K562 (cell line): Measurements from ENCODE around the gene MLH1. TPM values are rescaled to one million over a fixed set of nuclear protein-coding genes. Genes with fewer than 3 reads are reported as not detected.

Source experiments
- ATAC-seq: fragments of 200-7000 bp; cut with Tn5 transposase; 3 replicates; pipeline ENCODE4 v1.9.1; 2020; ENCODE audit warnings: moderate library complexity
- BruUV-seq: library from RNA; stranded (reverse); fragments of 400-500 nt; replicated peaks from 2 replicates; lab custom pipeline; 2021; lab: Mats Ljungman, UMichigan
- CTCF ChIA-PET: fragments of 300-600 bp; formaldehyde crosslinking; extraction: SDS; loops from one replicate; lab custom pipeline; 2021; ENCODE audit warnings: low intra/inter-chr PET ratio; lab: Yijun Ruan, JAX
- POLR2A ChIA-PET: fragments of 300-600, 350-650 bp; sonication (Branson Sonifier 250); formaldehyde crosslinking; extraction: SDS; loops from one replicate; lab custom pipeline; 2021; ENCODE audit warnings: antibody characterized with exemption, inconsistent platforms; lab: Yijun Ruan, JAX
- DNase-seq, 4 experiments: peaks; one replicate each; pipeline versions ENCODE4 v3.0.0 to v3.0.0-alpha.2; 2011 to 2018; ENCODE audit warnings: low spot score in 3 of 4, mixed read lengths in 3 of 4; ENCODE audit errors: extremely low read depth in 1 of 4
- FAIRE-seq: peaks from 2 replicates; lab custom pipeline; 2011; peaks lifted over from hg19 to GRCh38; lab: Jason Lieb, UNC
- H2AFZ ChIP-seq: 2 replicates; pipeline ENCODE4 v1.6.0; 2011; ENCODE audit warnings: low read depth, low read length, control low read depth, inconsistent platforms
- H3K27ac ChIP-seq: fragments of 200-600 bp; 3 replicates; pipeline ENCODE4 v1.8.0; 2011; ENCODE audit warnings: low read depth, mild to moderate bottlenecking, control low read depth, inconsistent platforms, low read length, moderate library complexity, mixed read lengths; ENCODE audit errors: extremely low read depth
- H3K27me3 ChIP-seq, 2 experiments: fragments of 300-600 bp in 1 of 2; 2 replicates in 1 of 2; 3 replicates in 1 of 2; pipeline versions ENCODE4 v1.6.0 to v1.8.0; 2011; ENCODE audit warnings: inconsistent platforms in 2 of 2, low read length in 2 of 2, mild to moderate bottlenecking in 1 of 2, mixed read lengths in 1 of 2, moderate library complexity in 1 of 2; ENCODE audit not compliant: control insufficient read depth in 2 of 2, insufficient read depth in 2 of 2
- H3K36me3 ChIP-seq: fragments of 300-600 bp; 3 replicates; pipeline ENCODE4 v1.8.0; 2011; ENCODE audit warnings: mild to moderate bottlenecking, low read length, inconsistent platforms; ENCODE audit not compliant: control insufficient read depth, insufficient read depth
- H3K4me1 ChIP-seq, 2 experiments: fragments of 200-600 bp in 1 of 2; replicated peaks in 1 of 2; 2 replicates in 1 of 2; 3 replicates in 1 of 2; pipeline versions ENCODE4 v1.5.1 to v1.8.0; 2011; ENCODE audit warnings: inconsistent platforms in 2 of 2, low read length in 2 of 2, mild to moderate bottlenecking in 1 of 2, mixed read lengths in 1 of 2, moderate library complexity in 1 of 2; ENCODE audit not compliant: control insufficient read depth in 2 of 2, insufficient read depth in 2 of 2
- H3K4me2 ChIP-seq: 2 replicates; pipeline ENCODE4 v1.6.1; 2011; ENCODE audit warnings: low read length, control low read depth, inconsistent platforms, mixed read lengths; ENCODE audit not compliant: insufficient read depth
- H3K4me3 ChIP-seq: fragments of 200-600 bp; sonication (generic), shearing (Covaris generic); 2 replicates; pipeline ENCODE4 v1.5.1; 2016; ENCODE audit warnings: control low read depth, inconsistent platforms
- H3K79me2 ChIP-seq: fragments of 200-600 bp; 3 replicates; pipeline ENCODE4 v1.8.0; 2011; ENCODE audit warnings: low read length, inconsistent platforms; ENCODE audit not compliant: control insufficient read depth, insufficient read depth
- H3K9ac ChIP-seq, 2 experiments: 2 replicates each; pipeline versions ENCODE4 v1.6.0 to v1.6.1; 2011; ENCODE audit warnings: low read depth in 2 of 2, low read length in 2 of 2, control low read depth in 1 of 2, inconsistent platforms in 1 of 2, mild to moderate bottlenecking in 1 of 2, mixed read lengths in 1 of 2; ENCODE audit not compliant: insufficient read depth in 1 of 2
- H3K9me1 ChIP-seq: one replicate; pipeline ENCODE4 v1.6.0; 2011; ENCODE audit warnings: inconsistent platforms, mild to moderate bottlenecking, low read length, moderate library complexity; ENCODE audit not compliant: control insufficient read depth, insufficient read depth
- H3K9me3 ChIP-seq: replicated peaks from 2 replicates; pipeline ENCODE4 v1.5.1; 2011; ENCODE audit warnings: low read depth, low read length, inconsistent platforms; ENCODE audit not compliant: control insufficient read depth, insufficient read depth
- H4K20me1 ChIP-seq: replicated peaks from 2 replicates; pipeline ENCODE4 v1.6.1; 2011; ENCODE audit warnings: low read length, inconsistent platforms, mixed read lengths; ENCODE audit not compliant: control insufficient read depth, insufficient read depth
- DDX20 ChIP-seq: fragments of 450-650 bp; IDR thresholded peaks from 2 replicates; pipeline ENCODE4 v1.6.1; 2016; ENCODE audit warnings: missing genetic modification characterization, low read depth, mild to moderate bottlenecking, missing compliant biosample characterization, moderate library complexity
- L3MBTL2 ChIP-seq: fragments of 450-650 bp; IDR thresholded peaks from 2 replicates; pipeline ENCODE4 v1.6.1; 2016; ENCODE audit warnings: mild to moderate bottlenecking, moderate library complexity
- SNIP1 ChIP-seq: fragments of 450-650 bp; IDR thresholded peaks from 2 replicates; pipeline ENCODE4 v1.7.1; 2017; ENCODE audit warnings: low read depth, mild to moderate bottlenecking
- ZNF121 ChIP-seq: sonication (generic); formaldehyde crosslinking; conservative IDR thresholded peaks from 2 replicates; pipeline ENCODE4 v1.8.0; 2022; ENCODE audit warnings: missing genetic modification reagents
- WGBS: fragments of 100-300 bp; shearing (Covaris generic); methylation state at CpG from one replicate; pipeline ENCODE4 v1.1.6; 2016; ENCODE audit warnings: low coverage, mixed read lengths; ENCODE audit not compliant: insufficient coverage; ENCODE audit errors: missing lambda C conversion rate; 5-methylcytosine and 5-hydroxymethylcytosine counted together
- in situ Hi-C: fragments of 300-500 bp; cut with MboI; formaldehyde crosslinking; loops from 4 replicates; pipeline ENCODE4 v1.15.0; 2018; ENCODE audit warnings: inconsistent platforms, mixed read lengths
- intact Hi-C: fragments of 100-400 bp; cut with micrococcal nuclease; formaldehyde crosslinking; loops from 2 replicates; pipeline ENCODE4 v1.14.2; 2022
- polyA plus RNA-seq, 8 experiments: library from polyadenylated mRNA; depleted of rRNA in 4 of 8; stranded (reverse) in 5 of 8; unstranded in 3 of 8; fragments of >200 nt; fragmentation: Nextera tagmentation in 2 of 8; fragmentation: Illumina TruSeq in 1 of 8; extraction: Ambion mirVana in 2 of 8; extraction: Trizol in 1 of 8; gene quantifications; 2 replicates each; pipeline versions ENCODE4 v1.2.1 to v1.2.3, GENCODE V29; 2011 to 2014; ENCODE audit warnings: inconsistent platforms in 1 of 8, missing spikeins in 1 of 8
- total RNA-seq, 7 experiments: library from RNA; depleted of rRNA in 6 of 7; stranded (reverse); fragments of >200 nt in 6 of 7; fragmentation: Illumina TruSeq in 2 of 7; extraction: Trizol in 2 of 7; gene quantifications; 2 replicates each; pipeline versions ENCODE4 v1.2.1 to v1.2.3, GENCODE V29; 2011 to 2021; ENCODE audit warnings: low replicate concordance in 1 of 7
- TF ChIP-seq, protein P1 (sequence below), 2 experiments: fragments of 450-650 bp; IDR thresholded peaks; 2 replicates each; pipeline ENCODE4 v1.6.1; 2016
- TF ChIP-seq, protein P2 (sequence below), 2 experiments: IDR thresholded peaks; 2 replicates each; pipeline ENCODE4 v1.6.1; 2011; ENCODE audit warnings: borderline replicate concordance in 1 of 2, control low read depth in 1 of 2, low read depth in 1 of 2, low read length in 1 of 2, mild to moderate bottlenecking in 1 of 2, mixed read lengths in 1 of 2, moderate library complexity in 1 of 2; ENCODE audit not compliant: insufficient read depth in 1 of 2, insufficient read length in 1 of 2, poor library complexity in 1 of 2, severe bottlenecking in 1 of 2; ENCODE audit errors: extremely low read depth in 1 of 2

MLH1 gene
- total and polyA plus RNA-seq, 9 of the 15 experiments (the other 6 are each of a cell fraction or from before 2014, with no cell fraction given) = 76.4 to 155 (median 117) TPM

DNA sequence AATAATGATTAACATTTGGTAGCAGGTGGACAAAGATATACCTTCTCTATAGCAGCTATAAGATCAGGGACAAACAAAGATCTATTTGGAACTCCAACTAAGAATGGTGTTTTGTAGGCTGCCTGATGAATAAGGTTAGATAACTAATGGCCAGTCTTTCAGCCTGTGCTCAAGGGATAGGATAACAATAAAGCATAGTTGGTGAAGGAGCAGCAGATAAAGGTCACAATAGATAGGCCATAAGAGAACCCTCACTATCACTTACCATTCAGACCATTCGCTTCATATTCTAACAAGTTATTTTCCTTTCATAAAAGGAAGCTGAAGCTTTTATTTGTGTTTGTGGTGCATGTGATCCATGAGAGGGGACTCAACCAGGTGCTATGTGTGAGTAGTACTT, 20.2 kb upstream of the MLH1 start (continued):
- TF ChIP-seq, protein P1, sequence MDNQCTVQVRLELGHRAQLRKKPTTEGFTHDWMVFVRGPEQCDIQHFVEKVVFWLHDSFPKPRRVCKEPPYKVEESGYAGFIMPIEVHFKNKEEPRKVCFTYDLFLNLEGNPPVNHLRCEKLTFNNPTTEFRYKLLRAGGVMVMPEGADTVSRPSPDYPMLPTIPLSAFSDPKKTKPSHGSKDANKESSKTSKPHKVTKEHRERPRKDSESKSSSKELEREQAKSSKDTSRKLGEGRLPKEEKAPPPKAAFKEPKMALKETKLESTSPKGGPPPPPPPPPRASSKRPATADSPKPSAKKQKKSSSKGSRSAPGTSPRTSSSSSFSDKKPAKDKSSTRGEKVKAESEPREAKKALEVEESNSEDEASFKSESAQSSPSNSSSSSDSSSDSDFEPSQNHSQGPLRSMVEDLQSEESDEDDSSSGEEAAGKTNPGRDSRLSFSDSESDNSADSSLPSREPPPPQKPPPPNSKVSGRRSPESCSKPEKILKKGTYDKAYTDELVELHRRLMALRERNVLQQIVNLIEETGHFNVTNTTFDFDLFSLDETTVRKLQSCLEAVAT (IDR thresholded peaks at IDR 0.05) = no peak
- TF ChIP-seq SNIP1 = no peak
- TF ChIP-seq, all 486 proteins: peak for 11

DNA sequence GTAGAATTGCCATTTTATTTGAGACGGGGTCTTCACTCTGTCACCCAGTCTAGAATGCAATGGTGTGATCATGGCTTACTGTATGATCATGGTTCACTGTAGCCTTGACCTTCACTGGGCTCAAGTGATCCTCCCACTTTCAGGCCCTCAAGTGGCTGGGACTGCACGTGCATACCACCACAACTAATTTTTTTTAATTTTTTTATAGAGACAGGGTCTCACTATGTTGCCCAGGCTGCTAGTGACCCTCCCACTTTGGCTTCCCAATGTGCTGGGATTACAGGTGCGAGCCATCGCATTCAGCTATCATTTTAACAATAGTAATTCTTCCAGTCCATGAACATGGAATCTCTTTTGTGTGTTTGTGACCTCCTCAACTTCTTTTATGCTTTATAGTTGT, 12.3 kb upstream of the MLH1 start:
- ChIA-PET CTCF (no interaction called here), POLR2A (interaction anchor here (1.9 to 3.5 kb wide), 2 partner anchors 9 to 11 kb away, joined by 11 to 19 read pairs; partner anchors contain the start of genes EPM2AIP1 and MLH1)
- Histone ChIP-seq H2AFZ (no peak overlapping the region), H4K20me1 (no peaks in the 10 kb centered on the region), H3K4me1 (no peaks in the 10 kb centered on the region; a peak in 1 of 5 replicates), H3K27me3 (no peaks in the 10 kb centered on the region), H3K9me1 (no peaks in the 10 kb centered on the region), H3K4me3 (no peak overlapping the region), H3K9ac (no peak overlapping the region), H3K9me3 (peaks cover 4% of the 10 kb centered on the region; the same call in 1 of the 2 replicates), H3K79me2 (no peaks in the 10 kb centered on the region), H3K36me3 (peaks cover 37% of the 10 kb centered on the region), H3K4me2 (no peak overlapping the region), H3K27ac (no peak overlapping the region)
- intact Hi-C loops = no loop called here
- FAIRE-seq (no peak), ATAC-seq (peak; percentile 7; the same call in 2 of the 3 replicates), DNase-seq (no peak)
- 91% methylated on average over 4 of the region's 4 CpGs for WGBS
- in situ Hi-C loops = no loop called here
- no TSS peak for BruUV-seq
- TF ChIP-seq, protein P2, sequence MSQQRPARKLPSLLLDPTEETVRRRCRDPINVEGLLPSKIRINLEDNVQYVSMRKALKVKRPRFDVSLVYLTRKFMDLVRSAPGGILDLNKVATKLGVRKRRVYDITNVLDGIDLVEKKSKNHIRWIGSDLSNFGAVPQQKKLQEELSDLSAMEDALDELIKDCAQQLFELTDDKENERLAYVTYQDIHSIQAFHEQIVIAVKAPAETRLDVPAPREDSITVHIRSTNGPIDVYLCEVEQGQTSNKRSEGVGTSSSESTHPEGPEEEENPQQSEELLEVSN (IDR thresholded peaks at IDR 0.05; ENCODE audit: borderline replicate concordance in 1 of 2, extremely low read depth in 1 of 2, insufficient read depth in 1 of 2, insufficient read length in 1 of 2, low read depth in 1 of 2, low read length in 1 of 2, poor library complexity in 1 of 2, severe bottlenecking in 1 of 2) = peak in 1 of 2 experiments; percentile 50
- TF ChIP-seq L3MBTL2 (peak; percentile 67), DDX20 (tag) (no peak), ZNF121 (CRISPR knock-in tag) (peak; percentile 89)
